ENCODE results near the gene EXTL2. TPM values are rescaled to one million over a fixed set of nuclear protein-coding genes. Genes with fewer than 3 reads are reported as not detected.

The EXTL2 gene, protein sequence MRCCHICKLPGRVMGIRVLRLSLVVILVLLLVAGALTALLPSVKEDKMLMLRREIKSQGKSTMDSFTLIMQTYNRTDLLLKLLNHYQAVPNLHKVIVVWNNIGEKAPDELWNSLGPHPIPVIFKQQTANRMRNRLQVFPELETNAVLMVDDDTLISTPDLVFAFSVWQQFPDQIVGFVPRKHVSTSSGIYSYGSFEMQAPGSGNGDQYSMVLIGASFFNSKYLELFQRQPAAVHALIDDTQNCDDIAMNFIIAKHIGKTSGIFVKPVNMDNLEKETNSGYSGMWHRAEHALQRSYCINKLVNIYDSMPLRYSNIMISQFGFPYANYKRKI
- total RNA-seq (10 to 100 TPM; 13.1 to 21.7 (median 16.0) TPM), polyA plus RNA-seq (10 to 100 TPM; 13.9 to 28.4 TPM)
- long read RNA-seq, donor 1, transcript EXTL2-201 (5 exons, 2,835 nt), result minor isoform, 14 of 66 reads
- long read RNA-seq, donor 1, transcript EXTL2-202 (5 exons, 3,985 nt), result major isoform, 31 of 66 reads
- long read RNA-seq, donor 1, partial matches to known transcripts, result 5 of 66 reads
- long read RNA-seq, donor 1, other reads (novel, unspliced or antisense), result 15 of 66 reads
- long read RNA-seq, donor 2, transcript EXTL2-202 (5 exons, 3,985 nt), result major isoform, 9 of 14 reads
- long read RNA-seq, donor 2, partial matches to known transcripts, result 0 of 14 reads
- long read RNA-seq, donor 2, other reads (novel, unspliced or antisense), result 0 of 14 reads
- long read RNA-seq, donor 3, transcript EXTL2-201 (5 exons, 2,835 nt), result minor isoform, 10 of 36 reads
- long read RNA-seq, donor 3, transcript EXTL2-202 (5 exons, 3,985 nt), result major isoform, 21 of 36 reads
- long read RNA-seq, donor 3, partial matches to known transcripts, result 1 of 36 reads
- long read RNA-seq, donor 3, other reads (novel, unspliced or antisense), result 4 of 36 reads

DNA sequence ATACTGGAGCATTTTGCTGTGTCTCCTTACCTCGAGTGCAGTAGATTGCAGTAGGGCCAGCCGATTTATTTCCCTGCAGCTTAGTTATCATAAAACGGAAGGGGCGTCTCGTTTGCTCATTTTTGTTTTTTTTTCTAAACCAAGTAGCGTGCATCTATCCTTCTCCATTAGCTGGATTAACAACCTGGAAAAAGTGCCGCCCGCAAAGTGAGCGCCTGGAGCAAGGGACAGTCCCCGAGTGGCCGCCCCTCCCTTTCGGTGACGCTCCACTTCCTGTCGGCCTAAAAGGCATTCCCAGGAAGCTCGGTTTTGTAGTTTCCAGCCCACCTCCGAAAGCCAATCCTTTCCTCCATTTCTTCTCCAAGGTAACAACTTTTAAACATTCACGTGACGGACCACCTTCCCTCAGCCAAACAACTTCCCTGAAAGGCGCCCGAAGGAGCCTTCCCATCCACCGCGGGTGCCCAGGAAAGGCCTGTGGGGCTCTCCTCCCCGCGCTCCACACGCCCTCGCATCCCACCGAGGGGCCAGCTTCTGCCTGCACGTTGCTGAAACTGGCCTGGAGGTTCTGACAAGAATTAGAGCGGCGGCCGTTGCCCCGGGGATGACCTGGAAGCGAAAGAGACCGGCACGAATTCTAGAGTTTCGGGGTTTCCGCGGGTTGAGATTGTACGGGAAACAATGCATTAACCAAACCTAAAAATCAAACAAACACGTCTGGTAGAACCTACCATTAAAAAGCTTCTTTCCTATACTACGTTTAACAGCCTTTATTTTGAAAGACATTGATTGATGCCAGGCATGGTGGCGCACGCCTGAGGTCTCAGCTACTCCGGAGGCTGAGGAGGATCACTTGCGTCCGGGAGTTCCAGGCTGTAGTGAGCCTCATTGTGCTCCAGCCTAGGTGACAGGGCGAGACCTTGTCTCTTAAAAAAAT lies at the start of gene EXTL2:
Gene EXTL2 (minus strand): TSS at position 240 of the 937 bp plus-strand sequence. CDS start 6,085 bp downstream, outside the sequence.
- H3K4me3 ChIP-seq, result peak within 1 kb of the TSS; percentile 86
- peaks cover 3% of the 10 kb centered on the region for H3K4me1 ChIP-seq (ENCODE audit: insufficient read depth)
- DNase-seq, result peak; percentile 75 to 85 (median 77)
- intact Hi-C loops (cut with DNase I), result no loop called here
- H3K9me3 ChIP-seq, result no peaks in the 10 kb centered on the region
- H3K27ac ChIP-seq, result peak within 1 kb of the TSS; percentile 31 to 91
- WGBS, 3 donors, result 0 to 1% (median 1%) methylated on average over 47 of the region's 47 CpGs
- H3K36me3 ChIP-seq, result no peaks in the 10 kb centered on the region
- peak; percentile 28 for TF ChIP-seq POLR2A (IDR thresholded peaks at IDR 0.05)
- no peak for TF ChIP-seq EP300 (IDR thresholded peaks at IDR 0.05)
- no peaks in the 10 kb centered on the region for H3K27me3 ChIP-seq

DNA sequence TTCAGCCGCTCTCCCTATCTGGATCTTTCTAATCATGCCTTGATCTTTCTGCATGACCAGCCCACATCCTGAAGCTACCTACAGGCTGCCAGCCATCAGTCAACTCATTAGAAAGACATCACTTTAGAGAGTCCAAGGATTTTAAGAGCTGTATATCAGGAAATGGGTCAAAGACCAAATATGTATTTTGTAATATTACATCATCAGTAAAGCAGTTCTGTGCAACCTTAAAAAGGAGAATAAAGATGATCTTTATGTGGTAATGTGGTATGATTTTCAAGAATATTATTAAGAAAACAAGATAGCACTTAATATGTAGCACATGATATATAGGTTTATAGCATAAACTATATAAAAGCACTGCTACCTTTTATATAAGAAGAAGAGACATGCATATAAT lies 48.9 kb upstream of the EXTL2 start:
- Histone ChIP-seq H3K4me1 (ENCODE audit: insufficient read depth) (no peaks in the 10 kb centered on the region), H3K27ac (no peak overlapping the region), H3K36me3 (no peaks in the 10 kb centered on the region), H3K27me3 (no peaks in the 10 kb centered on the region), H3K9me3 (no peaks in the 10 kb centered on the region), H3K4me3 (no peak overlapping the region)
- no peak for TF ChIP-seq POLR2A (IDR thresholded peaks at IDR 0.05)
- TF ChIP-seq EP300 (IDR thresholded peaks at IDR 0.05), result no peak
- TF ChIP-seq, protein P1, sequence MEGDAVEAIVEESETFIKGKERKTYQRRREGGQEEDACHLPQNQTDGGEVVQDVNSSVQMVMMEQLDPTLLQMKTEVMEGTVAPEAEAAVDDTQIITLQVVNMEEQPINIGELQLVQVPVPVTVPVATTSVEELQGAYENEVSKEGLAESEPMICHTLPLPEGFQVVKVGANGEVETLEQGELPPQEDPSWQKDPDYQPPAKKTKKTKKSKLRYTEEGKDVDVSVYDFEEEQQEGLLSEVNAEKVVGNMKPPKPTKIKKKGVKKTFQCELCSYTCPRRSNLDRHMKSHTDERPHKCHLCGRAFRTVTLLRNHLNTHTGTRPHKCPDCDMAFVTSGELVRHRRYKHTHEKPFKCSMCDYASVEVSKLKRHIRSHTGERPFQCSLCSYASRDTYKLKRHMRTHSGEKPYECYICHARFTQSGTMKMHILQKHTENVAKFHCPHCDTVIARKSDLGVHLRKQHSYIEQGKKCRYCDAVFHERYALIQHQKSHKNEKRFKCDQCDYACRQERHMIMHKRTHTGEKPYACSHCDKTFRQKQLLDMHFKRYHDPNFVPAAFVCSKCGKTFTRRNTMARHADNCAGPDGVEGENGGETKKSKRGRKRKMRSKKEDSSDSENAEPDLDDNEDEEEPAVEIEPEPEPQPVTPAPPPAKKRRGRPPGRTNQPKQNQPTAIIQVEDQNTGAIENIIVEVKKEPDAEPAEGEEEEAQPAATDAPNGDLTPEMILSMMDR (IDR thresholded peaks at IDR 0.05), result no peak
- whole genome bisulfite sequencing, 3 donors, result 98 to 100% (median 98%) methylated on average over 1 of the region's 1 CpG
- intact Hi-C loops (cut with DNase I), result no loop called here
- DNase-seq, result no peak

DNA sequence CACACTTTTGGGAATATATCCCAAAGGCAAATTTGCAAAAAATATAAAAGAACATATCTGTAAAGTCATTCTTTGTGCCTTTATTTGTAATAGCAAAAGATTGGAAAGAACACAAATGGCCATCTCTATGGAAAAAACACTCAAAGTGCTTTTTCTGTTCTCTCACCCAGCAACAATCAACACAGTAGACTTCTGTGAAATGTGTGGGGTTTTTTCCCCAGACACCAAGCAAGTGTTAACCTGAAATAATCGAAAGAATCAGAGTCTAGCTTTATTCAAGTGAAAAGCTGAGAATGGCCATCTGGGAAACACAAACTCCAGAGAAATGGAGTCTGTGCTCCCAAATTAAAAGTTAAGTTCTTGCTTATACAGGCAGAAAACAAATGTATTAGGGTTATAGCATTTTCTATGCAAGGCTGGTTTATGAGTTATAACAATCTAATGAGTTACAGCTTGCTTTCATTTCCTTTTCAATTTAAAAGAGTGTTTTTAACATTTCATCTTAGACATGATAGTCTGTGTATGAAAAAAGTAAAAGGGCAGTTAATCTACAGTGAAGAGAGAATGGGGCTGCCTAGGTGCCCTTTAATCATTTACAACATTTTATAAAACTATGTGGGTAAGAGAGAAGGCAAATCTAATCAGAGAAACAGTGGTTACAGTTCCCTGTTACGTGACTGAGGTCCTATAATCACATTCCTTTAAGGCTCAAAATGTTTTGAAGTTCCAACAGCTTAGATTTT lies 47.8 kb upstream of the EXTL2 start:
- Histone ChIP-seq H3K9me3 (no peaks in the 10 kb centered on the region), H3K4me1 (ENCODE audit: insufficient read depth) (no peaks in the 10 kb centered on the region), H3K27ac (no peak overlapping the region), H3K4me3 (no peak overlapping the region), H3K36me3 (no peaks in the 10 kb centered on the region), H3K27me3 (no peaks in the 10 kb centered on the region)
- intact Hi-C loops (cut with DNase I), result no loop called here
- 84 to 88% (median 86%) methylated on average over 2 of the region's 2 CpGs for WGBS, 3 donors
- no peak for DNase-seq
- TF ChIP-seq, protein P1 (IDR thresholded peaks at IDR 0.05), result no peak
- TF ChIP-seq POLR2A (IDR thresholded peaks at IDR 0.05) (no peak), EP300 (IDR thresholded peaks at IDR 0.05) (no peak)

DNA sequence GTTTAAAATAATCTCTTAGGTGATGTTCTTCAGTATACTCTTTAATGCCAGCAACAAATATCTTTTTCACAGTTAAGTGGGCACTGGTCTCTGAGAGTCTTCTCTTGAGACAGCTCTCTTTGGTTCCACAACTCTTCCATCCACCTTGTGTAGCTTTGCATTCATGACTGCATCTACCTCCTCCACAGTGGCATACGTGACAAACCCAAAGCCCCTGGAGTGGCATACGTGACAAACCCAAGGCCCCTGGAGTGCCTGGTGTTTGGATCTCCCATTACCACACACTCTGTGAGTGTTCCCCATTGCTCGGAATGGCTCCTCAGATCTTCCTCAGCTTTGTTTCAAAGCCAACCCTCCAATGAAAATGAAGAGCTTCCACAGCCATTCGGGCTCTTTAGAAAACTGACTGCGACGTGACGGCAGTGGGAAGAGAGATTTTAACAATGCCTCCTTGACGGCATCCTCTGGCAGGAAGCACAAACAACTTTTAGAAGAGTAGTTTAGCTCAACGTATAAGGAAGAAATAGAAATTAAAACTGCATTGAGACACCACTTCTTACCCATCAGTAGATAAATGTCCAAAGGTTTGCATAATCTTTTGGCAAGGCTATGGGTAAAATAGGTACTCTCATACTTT lies 47.1 kb upstream of the EXTL2 start:
- no peaks in the 10 kb centered on the region for H3K36me3 ChIP-seq
- no peaks in the 10 kb centered on the region for H3K27me3 ChIP-seq
- TF ChIP-seq EP300 (IDR thresholded peaks at IDR 0.05) (no peak), POLR2A (IDR thresholded peaks at IDR 0.05) (no peak)
- TF ChIP-seq, protein P1 (IDR thresholded peaks at IDR 0.05), result no peak
- no peaks in the 10 kb centered on the region for H3K9me3 ChIP-seq
- no peaks in the 10 kb centered on the region for H3K4me1 ChIP-seq (ENCODE audit: insufficient read depth)
- no peak overlapping the region for H3K4me3 ChIP-seq
- intact Hi-C loops (cut with DNase I), result no loop called here
- no peak for DNase-seq
- 96 to 97% (median 96%) methylated on average over 9 of the region's 9 CpGs for WGBS, 3 donors
- H3K27ac ChIP-seq, result no peak overlapping the region
